Inferior parietal cortex (tissue), 1 donor: ENCODE measurements around the gene KCTD13.
"Not testable (repeated sequence)": the region's sequence is repeated elsewhere in the genome, so short reads cannot be mapped to it uniquely, and the experiment has no call there.

ENCODE experiments used
- DNase-seq: peaks from one replicate; pipeline ENCODE4 v3.0.0-alpha.2; 2016; ENCODE audit errors: extremely low spot score

KCTD13 gene

GRCh38 chr16:29878172-29878571 lies 47.9 kb downstream of the KCTD13 start:
- DNase-seq = no peak

- no peak for DNase-seq
Measured at GRCh38 chr16:29877266-29877961, 48.6 kb downstream of the KCTD13 start.

GRCh38 chr16:29876594-29877249 lies 49.3 kb downstream of the KCTD13 start:
- DNase-seq = no peak

GRCh38 chr16:29876217-29876593 lies 49.8 kb downstream of the KCTD13 start:
- DNase-seq = no peak

GRCh38 chr16:29875206-29875605 lies 50.8 kb downstream of the KCTD13 start:
- DNase-seq = no peak

- DNase-seq = no peak
Measured at GRCh38 chr16:29873319-29873718, 52.7 kb downstream of the KCTD13 start.

- no peak for DNase-seq
Measured at GRCh38 chr16:29871822-29872546, 54.0 kb downstream of the KCTD13 start.

GRCh38 chr16:29869067-29869466 lies 57.0 kb downstream of the KCTD13 start:
- DNase-seq = not testable (repeated sequence)

- DNase-seq = no peak
Measured at GRCh38 chr16:29868396-29869009, 57.5 kb downstream of the KCTD13 start.

GRCh38 chr16:29864205-29864604 lies 61.8 kb downstream of the KCTD13 start:
- DNase-seq = no peak

GRCh38 chr16:29863669-29863984 lies 62.4 kb downstream of the KCTD13 start:
- DNase-seq = no peak

GRCh38 chr16:29862884-29863668 lies 63.0 kb downstream of the KCTD13 start, which contains the start of gene CDIPT:
CDIPT (minus strand) TSS chr16:29863226; CDS start chr16:29862857, 369 bp downstream.
- peak; percentile 98 for DNase-seq

- DNase-seq = no peak
Measured at GRCh38 chr16:29862383-29862883, 63.6 kb downstream of the KCTD13 start.

GRCh38 chr16:29860218-29860617 lies 65.8 kb downstream of the KCTD13 start:
- no peak for DNase-seq

- DNase-seq = no peak
Measured at GRCh38 chr16:29858974-29859373, 67.1 kb downstream of the KCTD13 start.

GRCh38 chr16:29858149-29858849 lies 67.7 kb downstream of the KCTD13 start:
- DNase-seq = no peak

- DNase-seq = no peak
Measured at GRCh38 chr16:29857133-29857760, 68.8 kb downstream of the KCTD13 start.
